Keratinocyte (primary cell): Measurements from ENCODE around the gene KIZ. TPM values are rescaled to one million over a fixed set of nuclear protein-coding genes. Genes with fewer than 3 reads are reported as not detected.

Experiments used
- DNase-seq: peaks from one replicate; pipeline ENCODE4 v3.0.0-alpha.2; 2011; ENCODE audit warnings: low read depth, missing footprints, low spot score
- FAIRE-seq: peaks from 2 replicates; lab custom pipeline; 2011; peaks lifted over from hg19 to GRCh38; lab: Jason Lieb, UNC
- H2AFZ ChIP-seq: 2 replicates; pipeline ENCODE4 v1.6.0; 2012; ENCODE audit warnings: low read length, control low read depth, inconsistent platforms; ENCODE audit not compliant: control insufficient read depth
- H3K27ac ChIP-seq: 2 replicates; pipeline ENCODE4 v1.5.1; 2011; ENCODE audit warnings: low read length; ENCODE audit not compliant: control insufficient read depth, insufficient read depth
- H3K27me3 ChIP-seq: 3 replicates; pipeline ENCODE4 v1.6.0; 2011; ENCODE audit warnings: low read length; ENCODE audit not compliant: control insufficient read depth, insufficient read depth; ENCODE audit errors: extremely low read depth
- H3K36me3 ChIP-seq, 2 experiments: 2 replicates in 1 of 2; 3 replicates in 1 of 2; pipeline ENCODE4 v1.5.1; 2011; ENCODE audit warnings: low read length in 2 of 2, mild to moderate bottlenecking in 1 of 2; ENCODE audit not compliant: control insufficient read depth in 2 of 2, insufficient read depth in 2 of 2; ENCODE audit errors: extremely low read depth in 1 of 2
- H3K4me1 ChIP-seq: 3 replicates; pipeline ENCODE4 v1.5.1; 2011; ENCODE audit warnings: low read length; ENCODE audit not compliant: control insufficient read depth, insufficient read depth; ENCODE audit errors: extremely low read depth
- H3K4me2 ChIP-seq: 3 replicates; pipeline ENCODE4 v1.6.0; 2011; ENCODE audit warnings: low read depth, low read length; ENCODE audit not compliant: control insufficient read depth, insufficient read depth; ENCODE audit errors: extremely low read depth
- H3K4me3 ChIP-seq, 3 experiments: fragments of 200-600 bp in 1 of 3; sonication (generic) in 1 of 3; 2 replicates in 2 of 3; 3 replicates in 1 of 3; pipeline ENCODE4 v1.5.1; 2011 to 2016; ENCODE audit warnings: low read length in 3 of 3, mild to moderate bottlenecking in 3 of 3, control low read depth in 2 of 3, inconsistent platforms in 1 of 3, low read depth in 1 of 3, mixed read lengths in 1 of 3, mixed run types in 1 of 3, moderate library complexity in 1 of 3; ENCODE audit not compliant: control insufficient read depth in 2 of 3, insufficient read depth in 2 of 3; ENCODE audit errors: extremely low read depth in 1 of 3
- H3K79me2 ChIP-seq: 2 replicates; pipeline ENCODE4 v1.6.0; 2012; ENCODE audit warnings: low read length; ENCODE audit not compliant: control insufficient read depth, insufficient read depth
- H3K9ac ChIP-seq: 3 replicates; pipeline ENCODE4 v1.6.0; 2011; ENCODE audit warnings: low read length; ENCODE audit not compliant: control insufficient read depth, insufficient read depth; ENCODE audit errors: extremely low read depth
- H3K9me1 ChIP-seq: 3 replicates; pipeline ENCODE4 v1.6.0; 2011; ENCODE audit warnings: low read length; ENCODE audit not compliant: control insufficient read depth, insufficient read depth; ENCODE audit errors: extremely low read depth
- H3K9me3 ChIP-seq: 2 replicates; pipeline ENCODE4 v1.5.1; 2012; ENCODE audit warnings: low read depth, low read length; ENCODE audit not compliant: control insufficient read depth
- H4K20me1 ChIP-seq: 3 replicates; pipeline ENCODE4 v1.6.0; 2011; ENCODE audit warnings: low read length; ENCODE audit not compliant: control insufficient read depth, insufficient read depth; ENCODE audit errors: extremely low read depth
- EZH2 ChIP-seq: IDR thresholded peaks from one replicate; pipeline ENCODE4 v1.6.1; 2012; ENCODE audit warnings: inconsistent platforms, mild to moderate bottlenecking, low read length, moderate library complexity
- dilution Hi-C: fragments of 300-500 bp; cut with MboI; formaldehyde crosslinking; loops from one replicate; pipeline ENCODE4 v1.7.0; 2020; ENCODE audit warnings: low sequenced_read_pairs; ENCODE audit not compliant: extremely low pct_ligation_motif_present
- polyA plus RNA-seq, 5 experiments: library from polyadenylated mRNA; depleted of rRNA in 3 of 5; stranded (reverse) in 3 of 5; stranded (forward) in 1 of 5; unstranded in 1 of 5; fragments of >200 nt; gene quantifications; 1 replicate in 1 of 5; 2 replicates in 3 of 5; 3 replicates in 1 of 5; pipeline versions ENCODE4 v1.2.1 to v1.2.3, GENCODE V29; 2011 to 2012; ENCODE audit warnings: missing spikeins in 2 of 5, low read depth in 1 of 5, low replicate concordance in 1 of 5
- TF ChIP-seq, protein P1 (sequence below), 3 experiments: IDR thresholded peaks in 1 of 3; conservative IDR thresholded peaks in 1 of 3; optimal IDR thresholded peaks in 1 of 3; 2 replicates in 2 of 3; 3 replicates in 1 of 3; pipeline versions ENCODE3 to v1.5.1; 2011; ENCODE audit warnings: low read length in 3 of 3, mild to moderate bottlenecking in 3 of 3, moderate library complexity in 2 of 3, control low read depth in 1 of 3, inconsistent platforms in 1 of 3; ENCODE audit not compliant: insufficient read depth in 2 of 3; ENCODE audit errors: extremely low read depth in 1 of 3

The KIZ gene
- polyA plus RNA-seq, 1 donor (not counting 4 experiments of a cell fraction or from before 2014, with no cell fraction given): 21.3 TPM

DNA sequence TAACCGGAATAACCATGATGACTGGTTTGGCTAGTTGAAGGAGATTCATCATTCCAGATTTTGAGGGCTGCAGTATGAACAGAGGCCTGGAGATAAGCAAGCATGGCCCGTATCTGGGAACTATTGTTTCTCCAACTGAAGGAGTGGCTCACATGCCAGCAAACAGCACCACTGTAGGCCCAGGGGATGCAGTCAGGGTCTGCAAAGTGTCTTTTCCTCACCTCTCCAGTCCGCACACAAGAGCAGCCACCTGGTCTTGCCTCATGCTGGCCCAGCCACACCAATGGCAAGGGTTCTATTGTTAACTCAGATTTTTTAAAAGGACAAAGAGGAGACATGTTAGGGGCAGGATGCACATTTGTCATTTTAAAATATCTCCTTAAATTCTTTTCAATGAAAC is 55.1 kb downstream of the KIZ start:
- Histone ChIP-seq H3K36me3 (no peaks in the 10 kb centered on the region), H3K9me3 (no peaks in the 10 kb centered on the region), H3K27ac (no peak overlapping the region), H3K4me2 (no peak overlapping the region), H3K9ac (no peak overlapping the region), H2AFZ (no peak overlapping the region), H3K79me2 (no peaks in the 10 kb centered on the region), H3K27me3 (no peaks in the 10 kb centered on the region), H4K20me1 (no peaks in the 10 kb centered on the region), H3K4me3 (no peak overlapping the region), H3K4me1 (peaks cover 4% of the 10 kb centered on the region), H3K9me1 (no peaks in the 10 kb centered on the region)
- FAIRE-seq (no peak), DNase-seq (no peak)
- TF ChIP-seq EZH2: no peak
- TF ChIP-seq, protein P1, sequence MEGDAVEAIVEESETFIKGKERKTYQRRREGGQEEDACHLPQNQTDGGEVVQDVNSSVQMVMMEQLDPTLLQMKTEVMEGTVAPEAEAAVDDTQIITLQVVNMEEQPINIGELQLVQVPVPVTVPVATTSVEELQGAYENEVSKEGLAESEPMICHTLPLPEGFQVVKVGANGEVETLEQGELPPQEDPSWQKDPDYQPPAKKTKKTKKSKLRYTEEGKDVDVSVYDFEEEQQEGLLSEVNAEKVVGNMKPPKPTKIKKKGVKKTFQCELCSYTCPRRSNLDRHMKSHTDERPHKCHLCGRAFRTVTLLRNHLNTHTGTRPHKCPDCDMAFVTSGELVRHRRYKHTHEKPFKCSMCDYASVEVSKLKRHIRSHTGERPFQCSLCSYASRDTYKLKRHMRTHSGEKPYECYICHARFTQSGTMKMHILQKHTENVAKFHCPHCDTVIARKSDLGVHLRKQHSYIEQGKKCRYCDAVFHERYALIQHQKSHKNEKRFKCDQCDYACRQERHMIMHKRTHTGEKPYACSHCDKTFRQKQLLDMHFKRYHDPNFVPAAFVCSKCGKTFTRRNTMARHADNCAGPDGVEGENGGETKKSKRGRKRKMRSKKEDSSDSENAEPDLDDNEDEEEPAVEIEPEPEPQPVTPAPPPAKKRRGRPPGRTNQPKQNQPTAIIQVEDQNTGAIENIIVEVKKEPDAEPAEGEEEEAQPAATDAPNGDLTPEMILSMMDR (optimal IDR thresholded peaks at IDR 0.05 in 1 of 3, IDR thresholded peaks at IDR 0.05 in 1 of 3, conservative IDR thresholded peaks at IDR 0.05 in 1 of 3; ENCODE audit: extremely low read depth in 1 of 3, insufficient read depth in 2 of 3, low read length in 3 of 3): no peak
- dilution Hi-C loops: no loop called here

DNA sequence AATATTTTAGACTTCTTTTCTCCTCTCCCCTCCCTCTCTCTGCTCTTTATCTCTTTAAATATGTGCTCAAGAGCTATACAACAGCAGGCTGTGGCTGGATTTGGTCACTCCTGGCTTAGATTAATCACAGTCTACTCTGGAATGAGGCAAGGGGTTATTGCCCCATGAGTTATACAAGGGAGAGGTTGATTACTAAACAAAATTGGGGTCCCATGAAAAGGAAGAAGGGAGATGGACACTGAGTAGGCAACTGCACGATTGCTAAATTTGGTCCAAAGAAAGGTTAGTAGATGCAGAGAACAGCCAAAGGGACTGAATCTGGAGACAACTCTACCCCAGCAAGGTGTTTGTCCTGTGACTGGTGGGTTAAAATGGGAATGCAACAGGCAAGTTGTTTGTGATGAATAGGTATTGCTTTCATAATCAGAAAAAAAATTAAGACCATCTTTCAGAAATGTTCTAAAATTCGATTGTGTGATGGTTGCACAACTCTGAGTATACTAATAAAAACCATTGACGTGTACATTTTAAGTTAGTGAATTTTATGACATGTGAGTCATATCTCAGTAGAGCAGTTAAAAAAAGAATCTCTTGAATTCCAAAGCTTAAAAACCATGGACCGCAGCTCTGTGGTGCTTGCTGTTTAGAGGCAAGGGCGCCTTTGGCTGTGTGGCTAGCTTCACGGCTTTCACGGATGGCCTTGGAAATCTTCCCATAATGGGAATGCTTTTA is 57.1 kb downstream of the KIZ start:
- H4K20me1 ChIP-seq: no peaks in the 10 kb centered on the region
- no peak overlapping the region for H3K27ac ChIP-seq
- peaks cover 4% of the 10 kb centered on the region for H3K4me1 ChIP-seq
- DNase-seq (no peak), FAIRE-seq (no peak)
- no peak overlapping the region for H3K4me3 ChIP-seq
- no peak overlapping the region for H3K9ac ChIP-seq
- H3K27me3 ChIP-seq: no peaks in the 10 kb centered on the region
- no peak overlapping the region for H3K4me2 ChIP-seq
- H3K36me3 ChIP-seq: no peaks in the 10 kb centered on the region
- TF ChIP-seq EZH2: no peak
- TF ChIP-seq, protein P1 (optimal IDR thresholded peaks at IDR 0.05 in 1 of 3, IDR thresholded peaks at IDR 0.05 in 1 of 3, conservative IDR thresholded peaks at IDR 0.05 in 1 of 3; ENCODE audit: extremely low read depth in 1 of 3, insufficient read depth in 2 of 3, low read length in 3 of 3): no peak
- H3K9me1 ChIP-seq: no peaks in the 10 kb centered on the region
- no peaks in the 10 kb centered on the region for H3K79me2 ChIP-seq
- H2AFZ ChIP-seq: no peak overlapping the region
- dilution Hi-C loops: no loop called here
- H3K9me3 ChIP-seq: no peaks in the 10 kb centered on the region
